Colon (tissue), 2 donors: ENCODE data around the gene CLN6.
"Not testable (repeated sequence)": the region's sequence is repeated elsewhere in the genome, so short reads cannot be mapped to it uniquely, and the experiment has no call there.

ENCODE experiments used
- FAIRE-seq: peaks from 2 replicates; lab custom pipeline; 2012; peaks lifted over from hg19 to GRCh38; lab: Jason Lieb, UNC
- donor health status: control.
- donor health status: control.

CLN6 gene

GRCh38 chr15:68223171-68223570 is 6.4 kb downstream of the CLN6 start:
- FAIRE-seq, result no peak

- not testable (repeated sequence) for FAIRE-seq
Measured at GRCh38 chr15:68222432-68222743, 7.1 kb downstream of the CLN6 start.

- FAIRE-seq, result not testable (repeated sequence)
Measured at GRCh38 chr15:68221530-68222431, 7.7 kb downstream of the CLN6 start.

GRCh38 chr15:68220967-68221366 is 8.6 kb downstream of the CLN6 start:
- no peak for FAIRE-seq

GRCh38 chr15:68220489-68220888 is 9.0 kb downstream of the CLN6 start:
- FAIRE-seq, result no peak

GRCh38 chr15:68218847-68219798 is 10.4 kb downstream of the CLN6 start:
- FAIRE-seq, result no peak

GRCh38 chr15:68218331-68218730 is 11.2 kb downstream of the CLN6 start:
- no peak for FAIRE-seq

- no peak for FAIRE-seq
Measured at GRCh38 chr15:68217341-68217740, 12.2 kb downstream of the CLN6 start.

- FAIRE-seq, result no peak
Measured at GRCh38 chr15:68214838-68215254, 14.7 kb downstream of the CLN6 start.

- no peak for FAIRE-seq
Measured at GRCh38 chr15:68213991-68214837, 15.3 kb downstream of the CLN6 start.

- not testable (repeated sequence) for FAIRE-seq
Measured at GRCh38 chr15:68213491-68213845, 16.1 kb downstream of the CLN6 start.

- no peak for FAIRE-seq
Measured at GRCh38 chr15:68211656-68212320, 17.7 kb downstream of the CLN6 start.

- no peak for FAIRE-seq
Measured at GRCh38 chr15:68210821-68211655, 18.5 kb downstream of the CLN6 start.

- no peak for FAIRE-seq
Measured at GRCh38 chr15:68210409-68210756, 19.1 kb downstream of the CLN6 start.

GRCh38 chr15:68209735-68210408 is 19.7 kb downstream of the CLN6 start:
- no peak for FAIRE-seq

- no peak for FAIRE-seq
Measured at GRCh38 chr15:68209272-68209671, 20.3 kb downstream of the CLN6 start.

GRCh38 chr15:68208636-68209240 is 20.8 kb downstream of the CLN6 start:
- no peak for FAIRE-seq

- FAIRE-seq, result no peak
Measured at GRCh38 chr15:68208136-68208535, 21.4 kb downstream of the CLN6 start.

- no peak for FAIRE-seq
Measured at GRCh38 chr15:68207176-68207935, 22.2 kb downstream of the CLN6 start.
